Body of pancreas (tissue), 4 donors: ENCODE measurements around the gene DGKD.

Experiments used
- POLR2A ChIP-seq, 3 donors: fragments of 450-650 bp; IDR thresholded peaks; one replicate each; pipeline ENCODE4 v1.6.1; 2016; ENCODE audit warnings: antibody characterized with exemption in 3 of 3, mild to moderate bottlenecking in 2 of 3
- TF ChIP-seq, protein P1 (sequence below), 7 experiments: fragments of 450-650 bp in 4 of 7; fragments of 200-600 bp in 3 of 7; sonication (generic) in 3 of 7; IDR thresholded peaks; one replicate each; pipeline ENCODE4 v1.5.1; 2016 to 2019; ENCODE audit warnings: antibody characterized with exemption in 7 of 7

GRCh38 chr2:233314180-233314925, 39.9 kb upstream of the DGKD start:
- TF ChIP-seq, protein P1, sequence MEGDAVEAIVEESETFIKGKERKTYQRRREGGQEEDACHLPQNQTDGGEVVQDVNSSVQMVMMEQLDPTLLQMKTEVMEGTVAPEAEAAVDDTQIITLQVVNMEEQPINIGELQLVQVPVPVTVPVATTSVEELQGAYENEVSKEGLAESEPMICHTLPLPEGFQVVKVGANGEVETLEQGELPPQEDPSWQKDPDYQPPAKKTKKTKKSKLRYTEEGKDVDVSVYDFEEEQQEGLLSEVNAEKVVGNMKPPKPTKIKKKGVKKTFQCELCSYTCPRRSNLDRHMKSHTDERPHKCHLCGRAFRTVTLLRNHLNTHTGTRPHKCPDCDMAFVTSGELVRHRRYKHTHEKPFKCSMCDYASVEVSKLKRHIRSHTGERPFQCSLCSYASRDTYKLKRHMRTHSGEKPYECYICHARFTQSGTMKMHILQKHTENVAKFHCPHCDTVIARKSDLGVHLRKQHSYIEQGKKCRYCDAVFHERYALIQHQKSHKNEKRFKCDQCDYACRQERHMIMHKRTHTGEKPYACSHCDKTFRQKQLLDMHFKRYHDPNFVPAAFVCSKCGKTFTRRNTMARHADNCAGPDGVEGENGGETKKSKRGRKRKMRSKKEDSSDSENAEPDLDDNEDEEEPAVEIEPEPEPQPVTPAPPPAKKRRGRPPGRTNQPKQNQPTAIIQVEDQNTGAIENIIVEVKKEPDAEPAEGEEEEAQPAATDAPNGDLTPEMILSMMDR (IDR thresholded peaks at IDR 0.05) = no peak
- no peak for TF ChIP-seq POLR2A (IDR thresholded peaks at IDR 0.05)
